ENCODE data around the gene RNU5B-1. TPM values are rescaled to one million over a fixed set of nuclear protein-coding genes. Genes with fewer than 3 reads are reported as not detected.
"Not testable (repeated sequence)": the region's sequence is repeated elsewhere in the genome, so short reads cannot be mapped to it uniquely, and the experiment has no call there.

The RNU5B-1 gene
- polyA plus RNA-seq (ENCODE audit: low read depth in 6 of 6): not detected

DNA sequence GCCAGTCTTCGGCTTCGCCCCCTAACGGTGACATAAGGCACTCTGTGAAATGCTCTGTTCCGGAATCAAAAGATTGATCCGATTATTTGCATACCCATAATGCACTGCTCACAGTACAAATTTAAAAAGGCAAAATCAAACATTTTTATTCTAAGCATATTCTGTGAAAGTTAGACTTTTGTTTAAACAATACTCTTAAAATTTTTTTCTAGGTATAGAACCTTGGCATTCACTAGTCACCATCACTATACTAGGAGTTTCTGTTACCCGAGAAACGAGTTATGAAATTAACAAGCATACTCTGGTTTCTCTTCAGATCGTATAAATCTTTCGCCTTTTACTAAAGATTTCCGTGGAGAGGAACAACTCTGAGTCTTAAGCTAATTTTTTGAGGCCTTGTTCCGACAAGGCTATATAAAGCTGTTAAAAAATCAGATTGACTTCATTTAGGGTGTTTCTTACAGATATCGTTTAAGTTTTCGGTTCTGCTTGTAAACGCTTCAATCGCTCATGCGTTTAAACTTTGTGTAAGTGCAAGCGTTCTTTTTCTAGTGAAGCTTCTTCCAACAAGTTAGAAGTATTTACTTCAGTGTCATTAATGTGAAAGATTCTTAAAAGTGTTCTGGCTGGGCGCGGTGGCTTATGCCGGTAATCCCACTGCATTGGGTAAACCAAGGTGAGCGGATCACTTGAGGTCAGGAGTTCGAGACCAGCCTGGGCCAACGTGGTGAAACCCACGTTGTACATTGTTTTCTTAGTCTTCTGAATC lies at the start of gene RNU5B-1:
TSS of gene RNU5B-1 (plus strand) at position 297 of the 769 bp plus-strand sequence.
- Mint-ChIP-seq H3K36me3 (no peaks in the 10 kb centered on the region), H3K9me3 (peaks cover 0 to 4% (median 0%) of the 10 kb centered on the region in 7 donors), H3K4me3 (peak within 1 kb of the TSS; percentile 95 to 99 (median 98)), H3K27ac (peak within 1 kb of the TSS; percentile 98 to 100 (median 100)), H3K27me3 (no peaks in the 10 kb centered on the region), H3K4me1 (peaks cover 14 to 16% (median 15%) of the 10 kb centered on the region in 3 donors)
- peak; percentile 80 to 81 for ATAC-seq (ENCODE audit: low read depth in 2 of 2)
- DNase-seq: peak; percentile 87

DNA sequence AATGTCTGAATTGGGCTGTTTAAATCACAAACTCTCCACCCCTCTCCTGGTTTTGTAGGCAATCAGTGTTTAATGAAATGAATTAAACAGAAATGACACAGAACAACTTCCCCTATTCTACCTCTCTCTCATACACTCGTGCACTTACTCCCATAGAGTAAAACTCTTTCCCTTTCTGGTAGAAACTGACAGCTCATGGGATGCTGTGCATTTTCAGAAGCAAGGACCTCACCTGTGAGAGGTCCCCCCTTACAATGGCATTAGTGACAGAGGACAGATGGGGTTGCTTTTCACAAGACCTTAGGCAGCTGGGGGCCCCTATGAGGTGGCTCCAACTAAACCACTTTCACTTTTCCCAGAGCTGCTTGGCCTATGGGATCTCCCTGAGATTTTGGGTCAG lies 49.7 kb upstream of the RNU5B-1 start:
- DNase-seq: no peak
- peak overlapping the region in 1 of 6 donors; percentile 43 for H3K27ac Mint-ChIP-seq
- no peak for ATAC-seq (ENCODE audit: low read depth in 2 of 2)

DNA sequence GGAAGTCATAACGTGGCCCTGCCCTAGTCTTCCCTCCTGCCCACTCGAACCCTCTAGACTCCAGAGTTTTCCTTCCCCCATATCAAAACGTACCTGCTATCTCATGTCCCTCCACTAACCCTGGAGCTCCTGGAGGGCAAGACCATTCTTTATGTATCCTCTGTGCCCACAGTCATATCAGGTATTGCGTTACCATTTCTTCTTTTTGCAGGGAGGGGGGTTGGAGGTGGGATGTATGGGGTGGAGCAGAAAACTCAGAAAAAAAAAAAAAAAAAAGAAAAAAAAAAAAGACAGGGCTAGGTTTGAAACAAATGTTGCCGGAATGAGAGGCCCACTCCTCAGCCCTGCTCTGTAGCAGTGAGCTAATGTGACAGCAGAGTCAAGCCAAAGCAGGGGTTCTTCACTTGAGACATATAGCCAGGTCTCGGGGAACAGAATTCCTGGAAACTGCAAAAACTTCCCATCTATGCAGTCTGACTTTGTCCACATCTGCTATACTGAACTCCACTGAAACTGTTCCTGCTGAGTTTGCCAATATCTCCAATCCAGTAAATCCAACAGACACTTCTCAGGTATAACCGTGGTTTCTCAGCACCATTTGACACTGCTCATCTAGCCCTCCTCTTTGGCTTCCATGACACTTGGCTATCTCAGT lies 48.9 kb upstream of the RNU5B-1 start:
- Mint-ChIP-seq H3K9me3 (no peaks in the 10 kb centered on the region), H3K36me3 (peaks cover 29 to 31% of the 10 kb centered on the region in 2 donors), H3K27me3 (no peaks in the 10 kb centered on the region), H3K4me1 (peaks cover 0 to 4% (median 2%) of the 10 kb centered on the region in 3 donors), H3K4me3 (no peak overlapping the region), H3K27ac (peak overlapping the region in 1 of 6 donors; percentile 54)
- DNase-seq: no peak
- no peak for ATAC-seq (ENCODE audit: low read depth in 2 of 2)

More for the DNA sequence above, 49.7 kb upstream of the RNU5B-1 start:
- Mint-ChIP-seq H3K27me3 (no peaks in the 10 kb centered on the region), H3K36me3 (peaks cover 21 to 23% of the 10 kb centered on the region in 2 donors), H3K9me3 (no peaks in the 10 kb centered on the region), H3K4me1 (peaks cover 3 to 8% (median 8%) of the 10 kb centered on the region in 3 donors), H3K4me3 (no peak overlapping the region)

DNA sequence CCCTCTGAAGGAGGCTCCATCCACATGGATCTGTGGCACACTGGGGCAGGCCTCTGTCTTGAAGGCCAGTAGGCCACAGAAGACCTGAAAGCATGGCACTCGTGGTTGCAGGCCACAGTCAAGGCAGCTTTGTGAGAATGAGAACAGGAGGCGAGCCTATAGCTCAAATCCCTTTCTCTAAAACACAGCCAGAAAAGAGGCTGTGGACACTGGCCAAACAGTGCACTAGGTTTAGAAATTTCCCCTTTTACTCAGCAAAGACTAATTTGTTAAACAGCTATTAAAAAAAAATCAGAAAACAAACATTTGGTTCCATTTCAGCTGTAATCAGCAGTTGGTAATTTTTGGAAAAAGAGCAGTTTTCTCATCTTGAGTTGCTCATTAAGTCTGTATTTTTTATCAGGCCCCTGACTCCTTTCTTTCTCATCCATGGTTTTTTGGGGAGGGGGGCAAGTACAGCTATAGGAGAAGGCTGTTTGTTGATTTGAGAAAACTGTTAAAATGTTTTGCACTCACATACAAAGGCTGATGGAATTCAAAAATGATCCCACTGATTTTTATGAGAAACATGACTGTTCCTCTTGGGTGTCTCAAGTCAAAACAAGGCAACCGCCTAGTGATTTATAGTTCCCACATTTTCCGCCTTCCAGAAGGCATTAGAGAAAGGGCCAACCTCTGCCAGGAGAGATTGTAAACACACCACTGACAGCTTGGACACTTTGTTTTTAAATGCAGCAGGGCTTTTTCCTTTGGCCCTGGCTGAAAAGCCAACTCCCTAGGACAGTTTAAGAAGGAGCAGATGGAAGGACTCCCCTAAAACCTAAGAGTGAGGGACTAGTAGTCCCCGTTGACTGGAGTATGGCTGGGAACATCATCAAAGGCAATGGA lies 45.9 kb upstream of the RNU5B-1 start:
- DNase-seq (no peak), ATAC-seq (ENCODE audit: low read depth in 2 of 2) (no peak)
- H3K36me3 Mint-ChIP-seq: peaks cover 42 to 49% of the 10 kb centered on the region in 2 donors
- H3K27ac Mint-ChIP-seq: no peak overlapping the region
- H3K4me1 Mint-ChIP-seq: peaks cover 0 to 3% (median 0%) of the 10 kb centered on the region in 3 donors
- H3K27me3 Mint-ChIP-seq: no peaks in the 10 kb centered on the region
- no peaks in the 10 kb centered on the region for H3K9me3 Mint-ChIP-seq
- no peak overlapping the region for H3K4me3 Mint-ChIP-seq

DNA sequence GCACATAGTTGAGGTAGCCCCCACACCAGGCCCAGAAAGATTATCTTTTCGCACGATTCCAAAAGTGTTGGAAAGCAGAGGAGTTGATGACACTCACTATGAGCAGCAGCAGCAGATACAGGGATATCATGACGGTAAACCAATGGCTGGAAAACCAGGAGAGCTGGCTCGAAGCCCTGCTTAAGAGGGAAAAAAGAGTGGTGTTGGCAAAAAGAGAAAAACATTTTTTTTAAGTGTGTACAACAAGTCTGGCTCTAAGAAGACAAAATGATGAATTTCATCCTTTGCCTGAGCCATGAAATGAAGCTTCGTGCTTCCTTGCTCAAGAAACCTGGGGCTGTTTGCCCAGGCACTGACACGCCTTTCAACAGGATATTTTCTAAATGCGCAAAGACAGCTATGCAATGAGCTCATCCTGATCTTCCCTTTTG lies 45.1 kb upstream of the RNU5B-1 start:
- peak overlapping the region in 1 of 6 donors; percentile 45 for H3K27ac Mint-ChIP-seq
- no peak overlapping the region for H3K4me3 Mint-ChIP-seq
- H3K4me1 Mint-ChIP-seq: peaks cover 0 to 3% (median 0%) of the 10 kb centered on the region in 3 donors
- H3K27me3 Mint-ChIP-seq: no peaks in the 10 kb centered on the region
- H3K36me3 Mint-ChIP-seq: peaks cover 42 to 49% of the 10 kb centered on the region in 2 donors
- no peak for ATAC-seq (ENCODE audit: low read depth in 2 of 2)
- no peak for DNase-seq
- H3K9me3 Mint-ChIP-seq: no peaks in the 10 kb centered on the region

DNA sequence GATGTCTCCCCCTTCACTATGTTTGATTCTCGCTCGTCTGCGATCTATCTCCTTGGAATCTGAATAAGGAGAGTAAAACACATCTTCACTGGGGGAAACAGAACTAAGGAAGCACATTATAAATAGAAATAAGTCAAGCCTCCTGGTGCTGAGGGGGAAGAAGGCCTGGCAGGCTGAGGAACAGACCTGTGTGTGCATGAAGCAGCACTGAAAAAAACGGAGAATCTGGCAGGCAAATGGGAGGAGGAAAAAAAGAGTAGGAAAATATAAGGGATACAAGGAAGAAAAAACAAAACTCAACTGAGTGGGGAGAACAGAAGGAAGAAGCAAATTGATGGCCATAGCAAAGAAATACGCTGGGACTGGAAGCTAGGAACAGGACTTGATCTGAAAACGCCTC lies 43.5 kb upstream of the RNU5B-1 start:
- no peaks in the 10 kb centered on the region for H3K9me3 Mint-ChIP-seq
- H3K27ac Mint-ChIP-seq: peak overlapping the region in 1 of 6 donors; percentile 3
- peaks cover 0 to 3% (median 0%) of the 10 kb centered on the region in 3 donors for H3K4me1 Mint-ChIP-seq
- H3K36me3 Mint-ChIP-seq: peaks cover 45 to 49% of the 10 kb centered on the region in 2 donors
- ATAC-seq (ENCODE audit: low read depth in 2 of 2) (no peak), DNase-seq (no peak)
- no peaks in the 10 kb centered on the region for H3K27me3 Mint-ChIP-seq
- H3K4me3 Mint-ChIP-seq: no peak overlapping the region

DNA sequence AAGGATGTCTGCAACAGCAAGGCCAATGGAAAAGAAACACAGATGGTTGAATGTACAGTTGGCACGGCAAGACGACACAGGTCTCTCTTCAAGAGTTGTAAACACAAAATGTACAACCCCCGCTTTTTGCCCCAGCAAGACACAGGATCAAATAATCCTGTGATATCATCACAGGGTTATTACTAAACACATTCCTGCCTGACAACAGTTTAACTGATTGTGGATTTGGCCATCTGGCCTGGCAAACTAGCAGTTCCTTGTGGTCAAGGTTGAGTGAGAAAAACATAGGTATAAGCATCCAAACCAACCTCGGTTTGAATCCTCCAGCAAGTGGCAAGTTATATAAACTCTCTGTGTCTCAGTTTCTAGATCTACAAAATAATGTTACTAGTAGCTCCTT lies 41.2 kb upstream of the RNU5B-1 start:
- H3K4me1 Mint-ChIP-seq: peaks cover 0 to 4% (median 0%) of the 10 kb centered on the region in 3 donors
- peaks cover 41 to 45% of the 10 kb centered on the region in 2 donors for H3K36me3 Mint-ChIP-seq
- H3K9me3 Mint-ChIP-seq: no peaks in the 10 kb centered on the region
- DNase-seq (no peak), ATAC-seq (ENCODE audit: low read depth in 2 of 2) (no peak)
- H3K4me3 Mint-ChIP-seq: no peak overlapping the region
- no peak overlapping the region for H3K27ac Mint-ChIP-seq
- H3K27me3 Mint-ChIP-seq: no peaks in the 10 kb centered on the region

DNA sequence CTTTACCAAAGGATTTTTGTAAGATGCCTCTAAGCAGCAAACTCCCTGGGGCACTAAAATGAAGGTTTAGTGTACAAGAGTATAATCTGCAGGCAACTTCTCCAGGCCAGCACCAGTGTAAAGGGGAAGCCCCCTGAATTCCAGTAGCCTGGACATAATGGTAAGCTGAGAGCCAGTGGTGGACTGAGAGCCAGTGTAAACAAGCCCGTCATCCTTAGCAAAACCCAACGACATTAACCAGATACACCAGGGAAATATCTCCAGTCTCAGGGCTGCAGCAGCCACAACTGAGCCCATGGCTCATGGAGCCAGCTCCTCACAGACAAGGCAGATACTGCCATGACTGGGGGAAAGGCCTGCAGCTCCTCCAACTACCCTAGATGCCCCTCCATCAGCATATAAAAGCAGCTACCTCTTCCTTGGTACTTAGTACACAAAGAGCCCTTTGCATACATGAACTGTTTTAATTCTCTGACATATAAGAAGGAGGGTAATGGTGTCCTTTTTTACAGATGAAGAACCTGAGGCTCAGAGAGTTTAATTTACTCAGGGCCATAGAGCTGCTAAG lies 39.5 kb upstream of the RNU5B-1 start:
- DNase-seq (no peak), ATAC-seq (ENCODE audit: low read depth in 2 of 2) (no peak)
- peaks cover 27 to 32% of the 10 kb centered on the region in 2 donors for H3K36me3 Mint-ChIP-seq
- H3K9me3 Mint-ChIP-seq: no peaks in the 10 kb centered on the region
- no peaks in the 10 kb centered on the region for H3K27me3 Mint-ChIP-seq
- peak overlapping the region in 1 of 8 donors; percentile 12 for H3K4me3 Mint-ChIP-seq
- peaks cover 0 to 4% (median 0%) of the 10 kb centered on the region in 3 donors for H3K4me1 Mint-ChIP-seq
- H3K27ac Mint-ChIP-seq: no peak overlapping the region

DNA sequence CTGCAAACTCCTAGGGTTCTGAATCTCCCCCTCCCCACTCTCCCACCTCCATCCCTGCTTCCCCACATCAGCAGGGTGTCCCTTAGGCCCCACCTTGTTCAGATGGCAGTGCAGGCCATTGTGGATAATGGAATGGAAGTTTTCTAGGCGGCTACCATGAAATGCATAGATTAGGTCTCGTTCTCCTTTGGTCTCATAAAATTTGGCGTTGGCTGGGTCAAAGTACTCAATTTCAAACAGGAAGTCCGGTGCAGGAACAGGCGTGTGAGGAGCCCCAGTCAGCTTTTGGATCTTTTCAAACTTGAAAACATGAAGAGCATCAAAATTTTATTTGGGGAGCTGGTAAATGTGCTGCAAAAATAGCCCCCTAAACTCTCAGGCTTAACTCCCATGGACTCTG lies 38.0 kb upstream of the RNU5B-1 start:
- Mint-ChIP-seq H3K36me3 (peaks cover 15 to 17% of the 10 kb centered on the region in 2 donors), H3K27ac (peak overlapping the region in 1 of 6 donors; percentile 58)

DNA sequence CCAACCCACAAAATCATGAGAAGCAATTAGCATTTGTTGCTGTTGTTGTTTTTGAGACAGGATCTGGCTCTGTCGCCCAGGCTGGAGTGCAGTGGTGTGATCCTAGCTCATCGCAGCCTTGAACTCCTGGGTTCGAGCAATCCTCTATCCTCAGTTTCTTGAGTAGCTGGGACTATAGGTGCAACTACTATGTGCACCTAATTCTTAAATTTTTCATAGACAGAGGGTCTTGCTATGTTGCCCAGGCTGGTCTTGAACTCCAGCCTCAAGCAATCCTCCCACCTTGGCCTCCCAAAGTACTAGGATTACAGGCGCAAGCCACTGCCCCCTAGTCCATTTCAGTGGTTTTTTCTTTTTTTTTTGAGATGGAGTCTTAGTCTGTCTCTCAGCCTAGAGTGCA lies 36.1 kb upstream of the RNU5B-1 start:
- Mint-ChIP-seq H3K9me3 (no peaks in the 10 kb centered on the region), H3K27me3 (no peaks in the 10 kb centered on the region), H3K4me1 (peaks cover 4 to 12% (median 4%) of the 10 kb centered on the region in 3 donors), H3K36me3 (peaks cover 6 to 10% of the 10 kb centered on the region in 2 donors), H3K27ac (no peak overlapping the region), H3K4me3 (no peak overlapping the region)
- DNase-seq (no peak), ATAC-seq (ENCODE audit: low read depth in 2 of 2) (no peak)

More for the DNA sequence above, 38.0 kb upstream of the RNU5B-1 start:
- H3K4me1 Mint-ChIP-seq: peaks cover 0 to 4% (median 0%) of the 10 kb centered on the region in 3 donors
- DNase-seq (no peak), ATAC-seq (ENCODE audit: low read depth in 2 of 2) (no peak)
- H3K4me3 Mint-ChIP-seq: no peak overlapping the region
- no peaks in the 10 kb centered on the region for H3K9me3 Mint-ChIP-seq
- H3K27me3 Mint-ChIP-seq: no peaks in the 10 kb centered on the region

DNA sequence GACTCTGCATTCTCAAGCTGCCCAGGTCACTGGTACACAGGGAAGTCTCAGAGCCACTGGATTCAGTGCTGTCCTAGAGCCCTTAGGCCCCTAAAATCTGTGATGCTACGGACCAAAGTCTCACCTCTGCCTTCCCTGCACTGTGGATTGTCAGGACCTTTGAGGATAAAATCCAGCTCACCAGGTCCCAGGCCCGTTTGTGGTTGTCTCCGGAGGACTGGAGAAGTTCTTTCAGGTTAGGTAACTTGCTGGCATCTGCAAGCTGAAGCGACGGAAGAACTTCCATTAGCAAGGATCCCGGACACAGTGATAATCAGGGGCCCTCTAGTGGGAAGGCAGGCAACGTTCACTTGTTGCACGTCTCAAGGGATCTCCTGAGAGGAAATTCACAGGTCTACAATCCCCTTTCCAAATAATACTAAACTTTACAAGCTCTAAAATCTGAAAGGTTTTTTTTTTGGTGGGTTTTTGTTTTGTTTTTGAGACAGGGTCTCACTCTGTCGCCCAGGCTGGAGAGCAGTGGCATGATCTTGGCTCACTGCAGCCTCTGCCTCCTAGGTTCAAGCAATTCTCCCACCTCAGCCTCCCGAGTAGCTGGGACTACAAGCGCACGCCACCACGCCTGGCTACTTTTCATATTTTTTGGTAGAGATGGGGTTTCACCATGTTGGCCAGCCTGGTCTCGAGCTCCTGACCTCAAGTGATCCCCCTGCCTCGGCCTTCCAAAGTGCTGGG lies 33.5 kb upstream of the RNU5B-1 start:
- H3K27ac Mint-ChIP-seq: peak overlapping the region in 1 of 6 donors; percentile 51
- H3K27me3 Mint-ChIP-seq, H3K9me3 Mint-ChIP-seq, H3K4me3 Mint-ChIP-seq, DNase-seq: not testable (repeated sequence)
- peak in 1 of 2 donors; percentile 30 for ATAC-seq (ENCODE audit: low read depth in 2 of 2)
- H3K4me1 Mint-ChIP-seq: peaks cover 9 to 16% (median 16%) of the 10 kb centered on the region in 3 donors
- peaks cover 6 to 10% of the 10 kb centered on the region in 2 donors for H3K36me3 Mint-ChIP-seq

DNA sequence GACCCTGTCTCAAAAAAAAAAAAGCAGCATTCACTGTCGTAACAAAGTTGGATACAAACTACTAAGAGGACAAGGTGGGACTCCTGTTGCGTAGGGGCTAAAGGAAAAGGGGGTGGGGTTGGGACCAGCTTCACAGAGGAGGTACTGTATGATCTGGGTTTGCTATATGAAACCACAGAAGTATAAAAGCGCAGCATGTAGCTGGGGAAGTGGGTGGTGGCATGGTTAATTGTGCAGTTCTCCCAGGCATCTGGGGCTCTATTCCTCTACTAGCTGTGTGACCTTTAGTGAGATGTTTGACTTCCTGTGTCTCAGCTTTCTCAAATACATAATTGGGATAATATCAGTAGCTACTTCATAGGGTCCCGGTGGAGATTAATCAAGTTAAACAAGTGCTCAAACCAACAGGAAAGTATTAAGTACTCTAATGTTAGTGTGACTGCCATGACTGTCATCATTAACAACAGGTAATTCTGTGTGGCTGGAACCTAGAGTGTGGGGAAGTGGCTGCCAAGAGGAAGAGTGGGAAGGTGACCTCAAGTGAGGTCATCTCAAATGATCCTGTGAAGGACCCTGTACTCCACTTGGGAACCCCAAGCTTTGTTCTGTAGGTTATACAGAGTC lies 29.3 kb upstream of the RNU5B-1 start:
- no peaks in the 10 kb centered on the region for H3K27me3 Mint-ChIP-seq
- peaks cover 20 to 23% (median 21%) of the 10 kb centered on the region in 3 donors for H3K4me1 Mint-ChIP-seq
- ATAC-seq (ENCODE audit: low read depth in 2 of 2) (no peak), DNase-seq (no peak)
- H3K4me3 Mint-ChIP-seq: no peak overlapping the region
- peaks cover 0 to 5% of the 10 kb centered on the region in 2 donors for H3K36me3 Mint-ChIP-seq
- peak overlapping the region in 1 of 6 donors; percentile 48 for H3K27ac Mint-ChIP-seq
- no peaks in the 10 kb centered on the region for H3K9me3 Mint-ChIP-seq

Data from naive B cell (primary cell).